IMR-90 (cell line): ENCODE results near the gene FADS6. TPM values are rescaled to one million over a fixed set of nuclear protein-coding genes. Genes with fewer than 3 reads are reported as not detected.

Source experiments
- ATAC-seq: fragments of 200-7000 bp; cut with Tn5 transposase; 2 replicates; pipeline ENCODE4 v1.9.1; 2020; ENCODE audit warnings: low read depth, mild to moderate bottlenecking, moderate library complexity
- BruUV-seq: library from RNA; stranded (reverse); fragments of 400-500 nt; replicated peaks from 2 replicates; lab custom pipeline; 2021; lab: Mats Ljungman, UMichigan
- CTCF ChIA-PET: fragments of 300-600 bp; formaldehyde crosslinking; extraction: SDS; loops from one replicate; lab custom pipeline; 2021; ENCODE audit warnings: antibody characterized with exemption; lab: Yijun Ruan, JAX
- POLR2A ChIA-PET: fragments of 300-600 bp; sonication (Branson Sonifier 250); formaldehyde crosslinking; loops from one replicate; lab custom pipeline; 2022; ENCODE audit warnings: antibody characterized with exemption; ENCODE audit not compliant: unreplicated experiment; lab: Charles Lee
- DNase-seq: peaks from one replicate; pipeline ENCODE4 v3.0.0; 2013
- H2AFZ ChIP-seq: replicated peaks from 2 replicates; pipeline ENCODE3; 2013; ENCODE audit warnings: low read length, mild to moderate bottlenecking; ENCODE audit not compliant: poor library complexity
- H2AK5ac ChIP-seq: 2 replicates; pipeline ENCODE4 v1.6.1; 2013; ENCODE audit warnings: low read depth, low read length, inconsistent platforms
- H2AK9ac ChIP-seq: replicated peaks from 2 replicates; pipeline ENCODE3; 2013; ENCODE audit warnings: mild to moderate bottlenecking, low read depth, low read length, moderate library complexity; ENCODE audit not compliant: poor library complexity
- H2BK120ac ChIP-seq: 2 replicates; pipeline ENCODE4 v1.6.1; 2013; ENCODE audit warnings: low read depth, low read length, inconsistent platforms
- H2BK15ac ChIP-seq: 3 replicates; pipeline ENCODE4 v1.6.1; 2013; ENCODE audit warnings: low read depth, low read length, inconsistent platforms
- H2BK20ac ChIP-seq: 2 replicates; pipeline ENCODE4 v1.6.1; 2013; ENCODE audit warnings: low read depth, mild to moderate bottlenecking, inconsistent platforms, low read length, moderate library complexity
- H2BK5ac ChIP-seq: 2 replicates; pipeline ENCODE4 v1.6.1; 2013; ENCODE audit warnings: mild to moderate bottlenecking, low read depth, low read length, inconsistent platforms; ENCODE audit not compliant: poor library complexity, severe bottlenecking
- H3K14ac ChIP-seq: replicated peaks from 2 replicates; pipeline ENCODE4 v1.6.1; 2013; ENCODE audit warnings: low read depth, low read length, inconsistent platforms
- H3K18ac ChIP-seq: 2 replicates; pipeline ENCODE4 v1.6.1; 2013; ENCODE audit warnings: low read depth, low read length, control low read depth
- H3K23ac ChIP-seq: 2 replicates; pipeline ENCODE4 v1.6.1; 2013; ENCODE audit warnings: low read depth, low read length, inconsistent platforms
- H3K27ac ChIP-seq: 2 replicates; pipeline ENCODE4 v1.5.1; 2013; ENCODE audit warnings: mild to moderate bottlenecking, control low read depth, low read length; ENCODE audit not compliant: insufficient read depth
- H3K27me3 ChIP-seq: 2 replicates; pipeline ENCODE4 v1.6.1; 2013; ENCODE audit warnings: low read length; ENCODE audit not compliant: control insufficient read depth, insufficient read depth
- H3K36me3 ChIP-seq: 2 replicates; pipeline ENCODE4 v1.6.1; 2013; ENCODE audit warnings: low read length, mixed read lengths; ENCODE audit not compliant: control insufficient read depth, insufficient read depth
- H3K4ac ChIP-seq: 2 replicates; pipeline ENCODE4 v1.6.1; 2013; ENCODE audit warnings: low read depth, low read length, inconsistent platforms
- H3K4me1 ChIP-seq: 2 replicates; pipeline ENCODE4 v1.6.1; 2013; ENCODE audit warnings: low read length, mixed read lengths; ENCODE audit not compliant: control insufficient read depth, insufficient read depth
- H3K4me2 ChIP-seq: 2 replicates; pipeline ENCODE4 v1.6.1; 2013; ENCODE audit warnings: low read depth, mild to moderate bottlenecking, control low read depth, low read length, moderate library complexity
- H3K4me3 ChIP-seq: 2 replicates; pipeline ENCODE4 v1.5.1; 2013; ENCODE audit warnings: low read depth, mild to moderate bottlenecking, control low read depth, low read length, moderate library complexity; ENCODE audit not compliant: insufficient read depth
- H3K56ac ChIP-seq: 2 replicates; pipeline ENCODE4 v1.6.1; 2013; ENCODE audit warnings: low read length, inconsistent platforms; ENCODE audit not compliant: insufficient read depth; ENCODE audit errors: extremely low read depth
- H3K79me1 ChIP-seq, 2 experiments: 2 replicates each; pipeline ENCODE4 v1.6.1; 2013; ENCODE audit warnings: low read length in 2 of 2, inconsistent platforms in 1 of 2, low read depth in 1 of 2
- H3K9ac ChIP-seq: 2 replicates; pipeline ENCODE4 v1.6.1; 2013; ENCODE audit warnings: low read depth, low read length, control low read depth
- H3K9me1 ChIP-seq: 2 replicates; pipeline ENCODE4 v1.6.1; 2013; ENCODE audit warnings: low read length, inconsistent platforms; ENCODE audit not compliant: insufficient read depth
- H3K9me3 ChIP-seq: 2 replicates; pipeline ENCODE4 v1.6.1; 2013; ENCODE audit warnings: low read length; ENCODE audit not compliant: control insufficient read depth, insufficient read depth
- H4K20me1 ChIP-seq: 2 replicates; pipeline ENCODE4 v1.6.1; 2013; ENCODE audit warnings: low read length, inconsistent platforms; ENCODE audit not compliant: insufficient read depth
- H4K5ac ChIP-seq: 2 replicates; pipeline ENCODE4 v1.6.1; 2013; ENCODE audit warnings: mild to moderate bottlenecking, low read depth, low read length, control low read depth
- H4K8ac ChIP-seq, 2 experiments: 2 replicates each; pipeline ENCODE4 v1.6.1; 2013; ENCODE audit warnings: low read depth in 2 of 2, low read length in 2 of 2, control low read depth in 1 of 2, inconsistent platforms in 1 of 2
- H4K91ac ChIP-seq: 2 replicates; pipeline ENCODE4 v1.6.1; 2013; ENCODE audit warnings: low read depth, low read length, inconsistent platforms; ENCODE audit not compliant: insufficient read depth
- BHLHE40 ChIP-seq: fragments of 150-350 bp; IDR thresholded peaks from 2 replicates; pipeline ENCODE4 v1.6.1; 2016; ENCODE audit warnings: mild to moderate bottlenecking, low read depth, low read length
- CEBPB ChIP-seq: IDR thresholded peaks from 2 replicates; pipeline ENCODE4 v1.6.1; 2012; ENCODE audit warnings: low read depth, low read length, improper control_type of control experiment
- CHD1 ChIP-seq: IDR thresholded peaks from 2 replicates; pipeline ENCODE4 v1.6.1; 2012; ENCODE audit warnings: low read depth, low read length, improper control_type of control experiment
- FOS ChIP-seq: fragments of 150-350 bp; IDR thresholded peaks from 2 replicates; pipeline ENCODE4 v1.6.1; 2016; ENCODE audit warnings: low read depth, low read length
- MAFK ChIP-seq: IDR thresholded peaks from 2 replicates; pipeline ENCODE4 v1.6.1; 2012; ENCODE audit warnings: low read depth, low read length, improper control_type of control experiment
- MAZ ChIP-seq: IDR thresholded peaks from 2 replicates; pipeline ENCODE4 v1.6.1; 2012; ENCODE audit warnings: low read depth, mild to moderate bottlenecking, low read length, improper control_type of control experiment, moderate library complexity, borderline replicate concordance
- MXI1 ChIP-seq: IDR thresholded peaks from 2 replicates; pipeline ENCODE4 v1.6.1; 2012; ENCODE audit warnings: low read depth, mild to moderate bottlenecking, low read length, moderate library complexity, borderline replicate concordance
- NFE2L2 ChIP-seq: fragments of 150-350 bp; IDR thresholded peaks from 2 replicates; pipeline ENCODE4 v1.6.1; 2016; ENCODE audit warnings: low read depth, mild to moderate bottlenecking, low read length
- POLR2A ChIP-seq: IDR thresholded peaks from 2 replicates; pipeline ENCODE4 v1.6.1; 2012; ENCODE audit warnings: mild to moderate bottlenecking, low read depth, low read length
- RAD21 ChIP-seq: IDR thresholded peaks from 2 replicates; pipeline ENCODE4 v1.6.1; 2012; ENCODE audit warnings: low read length, improper control_type of control experiment
- RCOR1 ChIP-seq: IDR thresholded peaks from 2 replicates; pipeline ENCODE4 v1.6.1; 2012; ENCODE audit warnings: mild to moderate bottlenecking, low read length, improper control_type of control experiment; ENCODE audit not compliant: insufficient replicate concordance
- RFX5 ChIP-seq: IDR thresholded peaks from 2 replicates; pipeline ENCODE4 v1.8.0; 2012; ENCODE audit warnings: low read depth, mild to moderate bottlenecking, low read length, moderate library complexity
- SMC3 ChIP-seq: fragments of 150-350 bp; IDR thresholded peaks from 2 replicates; pipeline ENCODE4 v1.6.1; 2016; ENCODE audit warnings: low read depth, mild to moderate bottlenecking, antibody characterized with exemption, low read length, moderate library complexity
- WGBS, 2 experiments: methylation state at CpG; one replicate each; pipeline versions ENCODE4 v1.1.5 to v1.1.7; 2013; ENCODE audit warnings: missing lambda C conversion rate in 2 of 2; ENCODE audit not compliant: insufficient read length in 1 of 2; ENCODE audit errors: extremely low coverage in 2 of 2; 5-methylcytosine and 5-hydroxymethylcytosine counted together
- dilution Hi-C: fragments of 300-500 bp; cut with HindIII; formaldehyde crosslinking; loops from one replicate; pipeline ENCODE4 v1.14.3; 2018; ENCODE audit warnings: low sequenced_read_pairs; ENCODE audit not compliant: unreplicated experiment
- in situ Hi-C: fragments of 300-500 bp; cut with MboI; formaldehyde crosslinking; loops from 3 replicates; pipeline ENCODE4 v1.14.3; 2019; ENCODE audit warnings: low sequenced_read_pairs, inconsistent platforms, mixed read lengths
- intact Hi-C: fragments of 100-400 bp; cut with micrococcal nuclease; formaldehyde crosslinking; loops from 2 replicates; pipeline ENCODE4 v1.10.0; 2022
- polyA plus RNA-seq, 3 experiments: library from polyadenylated mRNA; depleted of rRNA; stranded (reverse); fragments of >200 nt; gene quantifications; 2 replicates each; pipeline ENCODE4 v1.2.3, GENCODE V29; 2012; ENCODE audit warnings: low replicate concordance in 1 of 3
- total RNA-seq: library from RNA; depleted of rRNA; stranded (reverse); fragments of >200 nt; gene quantifications from 2 replicates; pipeline ENCODE4 v1.2.3, GENCODE V29; 2012
- TF ChIP-seq, protein P1 (sequence below): fragments of 150-350 bp; IDR thresholded peaks from 2 replicates; pipeline ENCODE4 v1.6.1; 2016; ENCODE audit warnings: low read depth, mild to moderate bottlenecking, low read length, moderate library complexity, borderline replicate concordance
- TF ChIP-seq, protein P2 (sequence below): conservative IDR thresholded peaks from 2 replicates; pipeline ENCODE4 v1.5.1; 2012; ENCODE audit warnings: mild to moderate bottlenecking, low read depth, low read length, improper control_type of control experiment
- TF ChIP-seq, protein P3 (sequence below): fragments of 150-350 bp; IDR thresholded peaks from 2 replicates; pipeline ENCODE4 v1.6.1; 2017; ENCODE audit warnings: mild to moderate bottlenecking, antibody characterized with exemption, low read length, low read depth

The FADS6 gene
- total and polyA plus RNA-seq, 2 of the 4 experiments (the other 2 are of a cell fraction): not detected

DNA sequence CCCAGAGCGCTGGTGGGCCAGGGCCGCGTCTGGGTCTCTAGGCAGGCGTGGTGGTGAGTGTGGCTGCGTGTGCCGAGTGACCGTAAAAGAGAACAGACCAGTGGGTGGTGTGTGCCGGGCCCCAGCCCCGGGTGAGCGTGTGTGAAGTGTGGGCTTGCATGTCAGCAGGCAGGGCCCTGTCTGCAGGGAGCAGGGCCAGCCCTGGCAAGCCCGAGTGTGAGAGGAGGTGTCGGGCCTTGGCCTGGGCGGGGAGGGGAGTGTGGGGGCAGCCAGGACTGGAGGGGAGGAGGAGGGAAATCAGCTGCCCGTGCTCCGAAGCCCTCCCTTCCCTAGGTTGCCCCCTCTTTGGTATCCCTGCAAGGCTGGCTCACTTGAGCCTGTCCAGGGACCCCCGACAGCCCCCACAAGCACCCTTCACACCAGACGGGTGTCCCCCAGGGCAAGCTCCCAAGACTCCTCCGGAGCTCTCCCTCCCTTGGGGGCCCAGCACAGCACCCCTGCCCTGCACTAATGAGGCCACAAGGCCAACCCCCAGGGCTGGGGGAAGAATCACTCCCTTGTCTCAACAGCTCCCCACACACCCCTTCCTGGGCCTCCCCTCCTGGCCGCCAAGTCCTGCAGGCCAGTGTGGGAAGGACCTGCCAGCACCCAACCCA is 27.7 kb upstream of the FADS6 start:
- TF ChIP-seq MAZ: no peak
- TF ChIP-seq, protein P1, sequence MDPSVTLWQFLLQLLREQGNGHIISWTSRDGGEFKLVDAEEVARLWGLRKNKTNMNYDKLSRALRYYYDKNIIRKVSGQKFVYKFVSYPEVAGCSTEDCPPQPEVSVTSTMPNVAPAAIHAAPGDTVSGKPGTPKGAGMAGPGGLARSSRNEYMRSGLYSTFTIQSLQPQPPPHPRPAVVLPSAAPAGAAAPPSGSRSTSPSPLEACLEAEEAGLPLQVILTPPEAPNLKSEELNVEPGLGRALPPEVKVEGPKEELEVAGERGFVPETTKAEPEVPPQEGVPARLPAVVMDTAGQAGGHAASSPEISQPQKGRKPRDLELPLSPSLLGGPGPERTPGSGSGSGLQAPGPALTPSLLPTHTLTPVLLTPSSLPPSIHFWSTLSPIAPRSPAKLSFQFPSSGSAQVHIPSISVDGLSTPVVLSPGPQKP: no peak
- no peak for TF ChIP-seq POLR2A
- TF ChIP-seq MAFK: no peak
- TF ChIP-seq, protein P2, sequence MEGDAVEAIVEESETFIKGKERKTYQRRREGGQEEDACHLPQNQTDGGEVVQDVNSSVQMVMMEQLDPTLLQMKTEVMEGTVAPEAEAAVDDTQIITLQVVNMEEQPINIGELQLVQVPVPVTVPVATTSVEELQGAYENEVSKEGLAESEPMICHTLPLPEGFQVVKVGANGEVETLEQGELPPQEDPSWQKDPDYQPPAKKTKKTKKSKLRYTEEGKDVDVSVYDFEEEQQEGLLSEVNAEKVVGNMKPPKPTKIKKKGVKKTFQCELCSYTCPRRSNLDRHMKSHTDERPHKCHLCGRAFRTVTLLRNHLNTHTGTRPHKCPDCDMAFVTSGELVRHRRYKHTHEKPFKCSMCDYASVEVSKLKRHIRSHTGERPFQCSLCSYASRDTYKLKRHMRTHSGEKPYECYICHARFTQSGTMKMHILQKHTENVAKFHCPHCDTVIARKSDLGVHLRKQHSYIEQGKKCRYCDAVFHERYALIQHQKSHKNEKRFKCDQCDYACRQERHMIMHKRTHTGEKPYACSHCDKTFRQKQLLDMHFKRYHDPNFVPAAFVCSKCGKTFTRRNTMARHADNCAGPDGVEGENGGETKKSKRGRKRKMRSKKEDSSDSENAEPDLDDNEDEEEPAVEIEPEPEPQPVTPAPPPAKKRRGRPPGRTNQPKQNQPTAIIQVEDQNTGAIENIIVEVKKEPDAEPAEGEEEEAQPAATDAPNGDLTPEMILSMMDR: no peak
- TF ChIP-seq SMC3: no peak
- TF ChIP-seq BHLHE40: no peak
- no peak for TF ChIP-seq NFE2L2
- TF ChIP-seq CHD1: no peak
- TF ChIP-seq RCOR1: no peak
- TF ChIP-seq, protein P3, sequence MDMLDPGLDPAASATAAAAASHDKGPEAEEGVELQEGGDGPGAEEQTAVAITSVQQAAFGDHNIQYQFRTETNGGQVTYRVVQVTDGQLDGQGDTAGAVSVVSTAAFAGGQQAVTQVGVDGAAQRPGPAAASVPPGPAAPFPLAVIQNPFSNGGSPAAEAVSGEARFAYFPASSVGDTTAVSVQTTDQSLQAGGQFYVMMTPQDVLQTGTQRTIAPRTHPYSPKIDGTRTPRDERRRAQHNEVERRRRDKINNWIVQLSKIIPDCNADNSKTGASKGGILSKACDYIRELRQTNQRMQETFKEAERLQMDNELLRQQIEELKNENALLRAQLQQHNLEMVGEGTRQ: no peak
- TF ChIP-seq FOS: no peak
- TF ChIP-seq RAD21: no peak
- TF ChIP-seq CEBPB: no peak
- TF ChIP-seq MXI1: no peak
- TF ChIP-seq RFX5: no peak
- H4K91ac ChIP-seq: no peak overlapping the region
- H3K23ac ChIP-seq: no peak overlapping the region
- no peaks in the 10 kb centered on the region for H3K4me1 ChIP-seq
- no peaks in the 10 kb centered on the region for H3K9me3 ChIP-seq
- ATAC-seq (no peak), DNase-seq (no peak)
- no peak overlapping the region for H3K14ac ChIP-seq
- H3K56ac ChIP-seq: no peak overlapping the region
- H2AK9ac ChIP-seq: no peak overlapping the region
- no peak overlapping the region for H3K18ac ChIP-seq
- H3K27me3 ChIP-seq: peaks cover 78% of the 10 kb centered on the region
- intact Hi-C loops (no loop called here), in situ Hi-C loops (no loop called here), dilution Hi-C loops (no loop called here)
- no peak overlapping the region for H2BK5ac ChIP-seq
- H3K4me3 ChIP-seq: no peak overlapping the region
- no peaks in the 10 kb centered on the region for H3K36me3 ChIP-seq
- BruUV-seq: no TSS peak
- H4K20me1 ChIP-seq: no peaks in the 10 kb centered on the region
- no peak overlapping the region for H3K4ac ChIP-seq
- ChIA-PET POLR2A (no interaction called here), CTCF (no interaction called here)
- H4K5ac ChIP-seq: no peak overlapping the region
- no peak overlapping the region for H2BK20ac ChIP-seq
- H3K27ac ChIP-seq: no peak overlapping the region
- H3K79me1 ChIP-seq: no peaks in the 10 kb centered on the region
- WGBS, 2 experiments: 10% methylated on average over 7 of the region's 19 CpGs; no CpG with 5 or more reads in 1 of the 2 experiments
- no peaks in the 10 kb centered on the region for H3K9me1 ChIP-seq
- no peak overlapping the region for H3K9ac ChIP-seq
- no peak overlapping the region for H2BK120ac ChIP-seq
- H2AFZ ChIP-seq: no peak overlapping the region
- H2BK15ac ChIP-seq: no peak overlapping the region
- H4K8ac ChIP-seq: no peak overlapping the region
- no peak overlapping the region for H3K4me2 ChIP-seq
- H2AK5ac ChIP-seq: no peak overlapping the region
